Loucy (cell line): Measurements from ENCODE around the gene PRTFDC1.

Experiments used
- EZH2phosphoT487 ChIP-seq: fragments of 200-600 bp; IDR thresholded peaks from 2 replicates; pipeline ENCODE4 v1.6.1; 2018; ENCODE audit warnings: antibody characterized with exemption, mild to moderate bottlenecking, moderate library complexity, borderline replicate concordance
- TF ChIP-seq, protein P1 (sequence below): fragments of 200-600 bp; sonication (generic); conservative IDR thresholded peaks from 2 replicates; pipeline ENCODE4 v1.5.1; 2014; ENCODE audit warnings: mild to moderate bottlenecking, antibody characterized with exemption, low read length

DNA sequence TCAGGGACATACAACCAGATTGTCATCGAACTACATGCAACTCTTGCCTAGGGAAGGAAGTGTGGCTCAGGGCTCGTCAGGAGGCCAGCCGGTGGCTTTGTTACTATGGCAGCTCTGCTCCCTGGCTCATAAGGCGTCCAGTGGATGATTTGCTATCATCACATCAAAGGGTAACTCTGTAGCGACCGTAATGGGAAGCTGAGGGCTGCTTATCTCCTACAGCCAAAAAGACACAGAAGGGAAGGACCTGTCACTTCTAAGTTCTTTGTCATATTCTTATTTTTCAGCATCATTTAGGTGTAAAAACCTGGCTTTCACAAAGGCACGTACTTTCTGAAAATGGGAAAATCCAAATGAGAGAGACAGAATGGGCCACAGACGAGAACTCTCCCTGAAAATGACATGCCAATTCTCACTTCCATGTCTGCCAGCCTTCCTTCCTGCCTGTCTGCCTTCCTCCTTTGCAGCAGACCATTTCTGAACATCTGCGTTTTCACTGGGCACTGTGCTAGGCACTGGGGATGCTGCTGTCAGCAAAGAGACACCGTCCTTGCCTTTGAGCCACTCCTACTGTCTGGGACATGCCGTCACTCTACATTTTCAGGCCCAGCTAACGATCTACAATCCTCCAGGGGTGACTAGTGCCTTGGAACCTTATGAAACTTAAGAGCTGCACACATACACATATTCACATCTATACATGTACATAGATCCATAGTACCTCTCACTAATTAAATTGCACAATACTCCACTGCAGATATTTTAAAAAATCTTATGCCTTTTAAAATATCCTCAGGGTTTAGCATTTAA, 36.6 kb upstream of the PRTFDC1 start:
- TF ChIP-seq, protein P1, sequence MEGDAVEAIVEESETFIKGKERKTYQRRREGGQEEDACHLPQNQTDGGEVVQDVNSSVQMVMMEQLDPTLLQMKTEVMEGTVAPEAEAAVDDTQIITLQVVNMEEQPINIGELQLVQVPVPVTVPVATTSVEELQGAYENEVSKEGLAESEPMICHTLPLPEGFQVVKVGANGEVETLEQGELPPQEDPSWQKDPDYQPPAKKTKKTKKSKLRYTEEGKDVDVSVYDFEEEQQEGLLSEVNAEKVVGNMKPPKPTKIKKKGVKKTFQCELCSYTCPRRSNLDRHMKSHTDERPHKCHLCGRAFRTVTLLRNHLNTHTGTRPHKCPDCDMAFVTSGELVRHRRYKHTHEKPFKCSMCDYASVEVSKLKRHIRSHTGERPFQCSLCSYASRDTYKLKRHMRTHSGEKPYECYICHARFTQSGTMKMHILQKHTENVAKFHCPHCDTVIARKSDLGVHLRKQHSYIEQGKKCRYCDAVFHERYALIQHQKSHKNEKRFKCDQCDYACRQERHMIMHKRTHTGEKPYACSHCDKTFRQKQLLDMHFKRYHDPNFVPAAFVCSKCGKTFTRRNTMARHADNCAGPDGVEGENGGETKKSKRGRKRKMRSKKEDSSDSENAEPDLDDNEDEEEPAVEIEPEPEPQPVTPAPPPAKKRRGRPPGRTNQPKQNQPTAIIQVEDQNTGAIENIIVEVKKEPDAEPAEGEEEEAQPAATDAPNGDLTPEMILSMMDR, result no peak
- TF ChIP-seq EZH2phosphoT487, result no peak
